NCI-H1436 (cell line): ENCODE data around the gene PITX3.
"Not testable (repeated sequence)": the region's sequence is repeated elsewhere in the genome, so short reads cannot be mapped to it uniquely, and the experiment has no call there.

Experiments
- DNase-seq: peaks from one replicate; lab custom pipeline; 2025; lab: John Stamatoyannopoulos, UW

PITX3 gene

GRCh38 chr10:102255404-102255803, 14.1 kb upstream of the PITX3 start:
- no peak for DNase-seq

GRCh38 chr10:102254426-102254825, 13.1 kb upstream of the PITX3 start:
- DNase-seq = no peak

- not testable (repeated sequence) for DNase-seq
Observed at GRCh38 chr10:102252508-102252907, 11.2 kb upstream of the PITX3 start.

- no peak for DNase-seq
Observed at GRCh38 chr10:102247734-102248133, 6.4 kb upstream of the PITX3 start.

- DNase-seq = no peak
Observed at GRCh38 chr10:102246261-102246660, 4.9 kb upstream of the PITX3 start.

- DNase-seq = no peak
Observed at GRCh38 chr10:102245932-102246251, 4.6 kb upstream of the PITX3 start.

DNA sequence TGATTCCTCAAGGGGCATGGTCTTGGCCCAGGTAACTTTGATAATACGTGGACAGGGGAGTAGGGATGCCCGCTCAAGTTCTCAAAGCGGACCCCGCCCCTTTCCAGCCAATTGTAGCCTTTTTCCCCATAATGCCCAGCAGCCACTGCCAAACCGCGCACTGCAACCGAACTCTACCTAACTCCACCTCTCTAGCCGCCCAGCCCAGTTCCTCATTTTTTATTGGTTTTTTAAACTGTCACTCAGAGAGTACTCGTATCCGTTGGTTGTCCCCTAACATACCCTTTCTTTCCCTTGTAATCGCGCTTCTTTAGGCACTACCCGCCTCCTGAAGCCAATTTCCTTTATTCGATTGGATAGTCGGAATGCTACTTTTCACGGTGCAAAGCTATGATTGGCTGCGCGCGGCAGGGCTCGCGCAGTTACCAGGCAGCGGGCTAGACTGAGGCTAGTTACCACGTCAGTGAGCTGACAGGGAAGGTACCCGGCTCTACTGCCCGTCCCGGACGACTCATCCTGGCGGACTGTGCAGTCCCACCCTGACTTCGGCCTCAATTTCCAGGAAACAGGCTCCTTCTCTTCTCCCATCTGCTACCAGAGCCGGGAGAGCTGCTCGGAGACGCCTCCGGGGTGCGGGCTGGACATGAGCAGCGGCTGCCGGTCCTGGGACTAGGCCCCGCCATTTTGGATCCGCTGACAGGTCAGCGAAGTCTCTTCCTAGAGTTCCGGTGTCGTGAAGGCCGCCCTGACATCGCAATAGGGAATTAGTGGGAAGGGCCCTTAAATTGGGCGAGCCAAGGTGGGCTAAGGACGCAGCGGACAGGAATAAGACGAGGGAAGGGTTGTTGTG, 4.0 kb upstream of the PITX3 start, which contains the start of gene GBF1:
GBF1 (plus strand) TSS at position 451 of the 850 bp plus-strand sequence. CDS start 13,407 bp downstream, outside the sequence.
- DNase-seq = peak; percentile 99

GRCh38 chr10:102243309-102243708, 2.0 kb upstream of the PITX3 start:
- no peak for DNase-seq

GRCh38 chr10:102242118-102242485, 790 bp upstream of the PITX3 start:
- no peak for DNase-seq

DNA sequence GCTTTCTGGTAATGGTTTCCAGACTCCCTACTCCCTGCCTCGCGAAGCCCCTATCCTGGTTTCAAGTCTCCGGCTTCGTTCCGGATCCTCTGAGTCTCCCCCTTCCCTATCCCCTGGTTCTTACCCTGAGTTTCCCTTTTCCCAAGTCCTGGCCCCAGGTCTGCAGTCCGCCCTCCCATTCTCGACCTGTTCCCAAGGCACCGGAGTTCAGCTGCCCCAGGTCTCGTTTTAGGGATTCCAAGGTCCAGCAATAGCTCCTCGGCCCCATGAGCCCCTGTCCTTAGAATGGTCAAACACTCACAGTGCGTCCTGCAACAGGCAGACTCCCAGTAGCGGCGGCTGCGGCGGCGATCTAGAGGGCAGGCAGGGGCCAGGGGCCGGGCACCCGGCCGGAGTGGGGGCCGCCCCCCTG, 274 bp downstream of the PITX3 start:
- no peak for DNase-seq

DNA sequence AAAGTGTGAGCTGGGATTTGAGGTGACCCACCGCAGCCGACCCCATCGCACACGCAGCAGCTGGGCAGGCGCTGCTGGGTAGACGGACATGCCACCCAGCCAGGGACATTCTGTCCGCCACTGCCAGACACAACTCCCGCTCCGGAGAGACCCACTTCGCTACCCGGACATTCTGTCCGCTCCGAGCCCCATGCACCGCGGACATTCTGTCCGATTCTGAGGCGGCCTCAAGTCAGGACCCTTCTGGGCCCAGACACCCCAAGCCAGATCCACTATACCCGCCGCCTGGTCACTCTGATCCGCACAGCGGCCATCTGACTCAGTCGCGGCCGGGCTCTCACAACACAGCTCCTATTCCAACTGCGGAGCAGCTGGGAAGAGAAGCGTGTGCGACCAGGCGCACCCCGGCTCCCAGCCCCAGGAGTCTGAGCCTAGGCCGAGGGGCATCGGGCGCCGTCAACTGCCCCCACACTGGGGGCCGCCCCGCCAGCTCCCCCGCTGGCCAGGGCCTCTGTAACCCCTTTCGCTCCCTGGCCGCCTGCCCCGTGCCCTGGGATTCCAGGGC, 763 bp downstream of the PITX3 start:
- DNase-seq = no peak

DNA sequence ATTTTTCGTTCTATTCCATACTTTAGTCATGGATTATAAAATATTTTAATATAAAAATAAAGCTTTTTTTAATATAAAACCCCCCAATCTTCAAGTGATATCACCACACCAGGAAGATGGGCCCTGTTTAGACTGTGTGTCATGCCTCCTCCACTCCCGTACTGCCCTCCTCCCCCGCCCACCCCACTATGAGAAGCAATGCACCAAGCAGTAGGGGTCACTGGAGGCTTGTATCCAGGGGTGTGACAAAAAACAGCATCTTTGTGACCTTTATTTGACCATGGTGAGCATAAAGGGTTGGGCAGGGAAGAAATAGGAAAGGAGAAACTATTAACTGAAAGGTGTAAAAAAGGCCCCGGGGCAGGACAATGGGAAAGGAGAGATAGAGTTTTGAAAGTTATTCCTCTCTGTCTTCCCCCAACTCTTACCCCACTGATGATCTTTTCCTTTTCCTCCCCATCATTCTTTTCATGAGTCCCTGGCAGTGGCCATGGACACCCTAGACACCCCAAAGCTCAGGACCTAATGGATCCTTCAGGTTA, 3.5 kb downstream of the PITX3 start:
- DNase-seq = no peak

GRCh38 chr10:102236006-102236405, 5.3 kb downstream of the PITX3 start:
- no peak for DNase-seq

- no peak for DNase-seq
Observed at GRCh38 chr10:102235598-102235920, 5.8 kb downstream of the PITX3 start.

- DNase-seq = no peak
Observed at GRCh38 chr10:102234888-102235597, 6.3 kb downstream of the PITX3 start.

GRCh38 chr10:102233997-102234396, 7.3 kb downstream of the PITX3 start:
- no peak for DNase-seq

DNA sequence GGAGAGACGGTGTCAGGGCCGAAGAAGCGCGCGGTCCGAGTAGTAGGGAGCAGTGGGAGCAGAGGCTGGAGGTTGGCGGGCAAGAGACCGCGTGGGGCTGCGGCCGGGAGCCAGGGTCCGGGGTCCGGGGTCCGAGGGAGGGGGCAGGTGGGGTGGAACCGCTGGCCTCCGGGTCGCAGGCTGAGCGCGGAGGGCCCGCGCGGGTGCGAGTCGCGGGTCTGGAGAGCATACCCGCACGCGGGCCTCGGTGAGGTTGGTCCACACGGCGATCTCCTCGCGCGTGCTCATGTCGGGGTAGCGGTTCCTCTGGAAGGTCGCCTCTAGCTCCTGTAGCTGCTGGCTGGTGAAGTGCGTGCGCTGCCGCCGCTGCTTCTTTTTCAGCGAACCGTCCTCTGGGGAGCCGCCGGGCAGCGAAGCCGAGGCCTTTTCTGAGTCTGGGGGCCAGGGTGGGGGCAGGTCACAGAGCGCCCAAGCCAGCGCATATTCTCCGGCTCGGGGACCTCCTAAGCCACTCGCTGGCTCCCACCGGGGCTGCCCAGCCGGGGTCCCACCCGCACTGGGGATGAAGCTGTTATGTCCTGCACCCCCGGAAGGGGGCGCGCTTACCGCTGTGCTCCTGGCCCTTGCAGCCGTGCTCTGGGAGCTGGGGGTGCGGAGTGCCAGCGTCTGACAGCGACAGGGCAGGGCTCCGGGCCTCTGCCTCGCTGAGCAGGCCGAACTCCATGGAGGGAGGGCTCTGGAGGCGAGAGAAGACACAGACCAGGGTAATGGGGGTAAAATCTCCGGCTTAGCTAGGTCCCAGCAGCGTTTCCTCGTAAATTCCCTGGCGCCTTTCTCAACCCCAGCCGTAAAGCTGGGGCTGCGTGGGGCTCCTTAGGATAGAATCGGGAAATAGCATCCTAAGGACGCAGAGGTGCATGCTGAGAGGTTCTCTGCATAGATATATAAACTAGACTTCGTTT, 9.7 kb downstream of the PITX3 start:
- DNase-seq = peak; percentile 38

- peak; percentile 7 for DNase-seq
Observed at GRCh38 chr10:102230861-102231356, 10.4 kb downstream of the PITX3 start.

DNA sequence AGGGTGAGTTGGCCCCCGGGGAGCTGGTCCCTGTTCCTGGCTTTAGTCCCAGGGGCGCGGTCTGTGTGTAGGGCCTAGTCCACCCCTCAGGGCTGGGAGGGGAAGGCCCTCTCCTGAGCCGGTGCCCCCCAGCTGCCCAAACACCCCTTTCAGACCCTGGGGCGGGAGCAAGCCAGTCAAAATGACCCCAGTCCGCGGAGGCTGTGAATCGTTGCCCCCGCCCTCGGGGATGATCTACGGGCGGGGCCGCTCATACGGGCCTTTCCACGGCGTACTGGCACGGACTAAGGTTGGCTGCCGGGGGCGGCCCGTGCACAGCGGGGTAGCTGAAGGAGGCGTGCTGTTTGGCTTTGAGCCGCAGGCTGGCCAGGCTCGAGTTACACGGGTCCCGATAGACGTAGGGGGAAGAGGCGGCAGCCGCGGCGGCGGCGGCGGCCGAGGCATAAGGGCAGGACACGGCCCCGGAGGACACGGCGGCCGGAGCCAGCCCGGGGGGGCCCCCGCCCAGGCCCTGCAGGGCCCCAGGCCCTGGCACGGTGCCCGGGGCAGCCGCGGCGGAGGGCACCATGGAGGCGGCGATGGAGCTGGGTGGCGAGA, 10.9 kb downstream of the PITX3 start:
- peak; percentile 26 for DNase-seq

DNA sequence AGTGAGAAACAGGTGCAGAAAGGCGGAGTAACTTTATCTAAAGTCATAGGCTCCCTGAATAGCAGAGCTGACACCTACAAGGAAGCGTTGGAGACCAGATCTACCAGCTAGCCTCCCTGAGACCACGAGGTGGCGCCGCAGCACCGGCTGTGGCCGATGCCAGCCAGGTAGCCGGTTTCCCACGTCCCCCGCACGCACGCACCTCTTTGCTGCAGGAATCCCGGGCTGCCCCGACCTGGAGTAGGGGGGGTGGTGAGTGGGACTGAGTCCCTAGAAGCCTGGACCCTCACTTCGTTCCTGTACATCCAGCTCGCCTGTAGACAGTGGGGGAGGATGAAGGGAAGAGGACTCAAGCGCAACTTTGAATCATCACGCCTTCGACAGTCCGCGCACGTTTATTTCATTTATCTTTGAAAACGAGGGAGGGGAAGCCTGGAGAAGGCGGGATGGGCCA, 11.5 kb downstream of the PITX3 start:
- DNase-seq = peak; percentile 79

DNA sequence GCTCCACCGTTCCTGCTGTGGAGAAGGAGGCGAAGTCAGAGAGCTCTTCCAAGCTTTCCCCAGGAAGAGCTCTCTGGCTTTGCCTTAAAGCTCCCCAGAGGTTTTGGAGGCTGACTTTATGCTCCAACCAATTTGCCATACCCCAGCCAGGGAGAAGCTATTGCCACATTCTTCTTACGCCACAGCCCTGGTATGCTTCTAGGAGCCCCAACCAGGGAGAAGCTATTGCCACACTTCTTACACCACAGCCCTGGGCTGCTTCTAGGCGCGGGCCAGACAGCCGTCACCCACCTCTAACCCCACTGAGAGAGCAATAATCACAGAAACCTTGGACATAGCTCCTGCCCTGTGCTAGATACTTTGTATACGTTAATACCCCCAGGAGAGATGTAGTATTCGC, 14.3 kb downstream of the PITX3 start:
- no peak for DNase-seq
